HG03280 (cell line): Measurements from ENCODE around the gene SMAD7.

ENCODE experiments used
- ATAC-seq: cut with Tn5 transposase; IDR thresholded peaks from one replicate; pipeline ENCODE4 v1.9.1; 2021; ENCODE audit warnings: mild to moderate bottlenecking, moderate library complexity; ENCODE audit not compliant: unreplicated experiment

SMAD7 gene

GRCh38 chr18:48896875-48897511, 53.8 kb downstream of the SMAD7 start:
- ATAC-seq = peak; percentile 54

DNA sequence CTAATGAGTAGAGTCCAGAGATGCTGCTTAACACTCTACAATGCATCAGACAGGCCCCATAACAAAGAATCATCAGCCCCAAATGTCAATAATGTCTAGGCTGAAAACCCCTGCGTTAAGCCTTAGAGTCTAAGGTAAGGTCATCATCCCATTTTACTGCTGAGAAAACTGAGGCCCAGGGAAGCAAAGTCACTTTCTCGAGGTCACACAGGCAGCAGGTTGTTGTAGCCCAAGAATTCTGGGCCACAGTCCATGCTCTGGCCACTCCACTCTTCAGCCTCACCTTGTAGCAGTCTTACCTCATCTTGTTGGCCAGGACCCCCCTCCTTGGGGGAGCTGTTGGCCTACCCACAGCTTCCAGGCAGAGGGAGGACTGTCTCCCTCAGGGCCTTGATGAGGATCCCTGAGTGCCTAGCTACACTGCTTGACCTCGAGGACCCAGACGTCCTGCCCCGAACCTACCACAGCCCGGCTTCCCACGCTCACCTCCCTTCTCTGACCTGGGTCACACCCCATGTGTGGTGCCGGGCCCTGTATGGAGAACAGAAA, 54.4 kb downstream of the SMAD7 start:
- ATAC-seq = no peak

GRCh38 chr18:48894799-48895346, 55.9 kb downstream of the SMAD7 start:
- ATAC-seq = no peak

- ATAC-seq = no peak
Measured at GRCh38 chr18:48893608-48894600, 56.9 kb downstream of the SMAD7 start.

DNA sequence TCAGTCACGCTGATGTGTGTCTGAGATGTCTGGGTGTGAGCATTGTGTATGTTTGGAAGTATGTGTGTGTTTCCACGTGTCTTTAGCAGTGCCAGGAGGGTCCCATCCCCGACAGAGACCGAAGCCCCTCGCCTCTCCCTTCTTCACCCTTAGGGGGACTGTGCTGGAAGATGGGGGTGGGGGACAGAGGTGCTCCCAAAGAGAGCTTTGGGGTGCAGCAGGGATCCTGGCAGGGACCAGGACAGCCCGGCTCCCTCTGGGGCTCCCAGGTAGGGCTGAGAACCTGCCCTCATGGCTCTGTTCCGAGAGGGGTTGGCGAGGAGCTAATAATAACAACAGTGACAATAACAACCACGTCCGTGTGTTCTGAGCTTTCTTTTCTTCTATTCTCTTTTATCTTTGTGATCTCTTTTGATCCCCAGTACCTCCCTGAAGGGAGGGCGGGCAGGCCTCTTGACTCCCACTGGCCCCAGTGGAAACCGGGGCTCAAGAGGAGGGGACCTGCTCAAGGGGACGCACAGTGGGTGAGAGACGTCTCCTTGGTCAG, 57.6 kb downstream of the SMAD7 start:
- ATAC-seq = no peak

GRCh38 chr18:48892146-48892855, 58.5 kb downstream of the SMAD7 start:
- ATAC-seq = no peak

- no peak for ATAC-seq
Measured at GRCh38 chr18:48891721-48892120, 59.0 kb downstream of the SMAD7 start.

- no peak for ATAC-seq
Measured at GRCh38 chr18:48889981-48890762, 60.6 kb downstream of the SMAD7 start.

DNA sequence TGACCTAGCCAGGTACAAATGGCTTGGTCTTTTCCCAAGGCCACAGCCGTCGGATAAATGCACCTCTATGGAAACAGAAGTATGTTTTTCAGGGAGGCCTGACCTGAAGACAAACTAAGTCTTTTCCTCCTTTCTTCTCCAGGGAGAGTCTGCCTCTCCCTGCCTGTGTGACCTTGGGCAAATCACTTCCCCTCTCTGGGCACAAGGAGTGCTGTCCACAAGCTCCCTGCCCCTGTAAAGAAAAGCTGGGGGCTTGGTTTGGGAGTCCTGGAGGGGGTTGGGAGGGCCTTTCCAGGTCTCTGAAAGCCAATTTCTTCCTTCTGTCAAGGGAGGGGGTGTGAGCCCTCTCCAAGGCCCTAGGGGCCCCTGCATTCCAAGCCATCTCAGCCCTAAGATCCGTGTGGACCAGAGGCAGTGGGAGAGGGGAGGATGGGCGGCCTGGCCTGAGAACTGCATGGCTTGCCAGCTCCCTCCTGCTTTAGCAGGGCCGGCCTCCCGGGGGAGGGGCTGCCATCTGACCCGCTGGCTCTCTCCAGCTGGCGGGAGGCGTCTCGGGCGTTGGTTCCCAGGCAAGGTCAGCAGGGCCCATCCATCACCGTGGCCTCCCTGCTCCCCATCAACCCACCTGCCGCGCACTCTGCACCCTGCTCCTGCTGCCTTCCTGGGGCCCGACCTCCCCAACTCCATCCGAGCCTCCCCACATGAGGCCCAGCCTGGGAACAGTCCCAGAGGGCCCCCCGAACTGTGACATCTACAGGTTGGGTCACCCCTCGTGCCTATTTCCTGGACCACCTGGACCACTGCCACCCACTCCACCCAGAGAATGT, 61.4 kb downstream of the SMAD7 start:
- ATAC-seq = no peak

DNA sequence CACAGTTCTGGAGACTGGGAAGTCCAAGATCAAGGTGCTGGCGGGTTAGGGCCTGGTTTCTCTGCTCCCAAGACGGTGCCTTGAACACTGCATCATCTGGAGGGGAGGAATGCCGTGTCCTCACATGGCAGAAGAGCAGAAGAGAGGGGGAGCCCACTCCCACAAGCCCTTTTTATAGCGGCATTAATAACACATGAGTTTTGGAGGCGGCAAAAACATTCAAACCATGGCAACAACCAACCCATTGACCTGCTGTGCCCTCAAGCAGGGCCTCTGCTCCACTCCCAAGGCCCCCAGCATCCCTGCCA, 62.0 kb downstream of the SMAD7 start:
- ATAC-seq = no peak

GRCh38 chr18:48887905-48888772, 62.6 kb downstream of the SMAD7 start:
- no peak for ATAC-seq

GRCh38 chr18:48887294-48887904, 63.4 kb downstream of the SMAD7 start:
- ATAC-seq = no peak

GRCh38 chr18:48886520-48887293, 64.1 kb downstream of the SMAD7 start:
- ATAC-seq = no peak

GRCh38 chr18:48885924-48886400, 64.8 kb downstream of the SMAD7 start:
- ATAC-seq = no peak

DNA sequence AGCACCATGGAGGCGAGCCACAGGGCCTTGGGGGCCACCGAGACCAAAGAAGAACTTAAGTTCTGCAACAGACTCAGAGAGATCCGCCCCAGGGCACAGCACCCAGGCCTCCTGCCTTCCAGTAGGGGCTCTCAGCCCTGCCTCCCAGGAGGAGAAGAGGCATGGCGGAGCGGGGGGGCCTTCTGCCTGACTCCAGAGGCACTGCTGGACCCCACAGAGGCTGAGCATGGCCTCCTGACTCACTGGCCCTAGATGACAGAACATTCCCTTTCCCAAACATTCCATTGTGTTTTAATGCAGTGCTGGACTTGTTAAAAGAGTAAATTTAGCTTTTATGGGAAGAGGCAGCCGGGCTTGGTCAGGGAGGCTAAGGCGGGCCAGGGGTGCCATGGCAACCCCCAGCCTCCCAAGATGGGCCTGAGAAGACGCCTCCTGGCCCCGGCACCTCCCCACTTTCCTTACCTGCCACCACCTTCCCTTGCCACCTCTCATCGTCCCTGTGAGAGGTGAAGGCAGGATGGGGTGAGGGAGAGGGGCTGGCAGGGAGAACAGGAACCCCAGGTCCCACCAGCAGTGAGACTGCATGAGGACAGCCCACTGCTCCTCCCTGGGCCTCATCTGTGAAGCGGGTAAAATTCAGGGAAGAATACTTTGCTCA, 65.4 kb downstream of the SMAD7 start:
- no peak for ATAC-seq

GRCh38 chr18:48884771-48885170, 66.0 kb downstream of the SMAD7 start:
- ATAC-seq = no peak
